Upper lobe of left lung (tissue), 4 donors: ENCODE results near the gene XPNPEP1.

Experiments
- CTCF ChIP-seq, 6 experiments: fragments of 450-650 bp in 4 of 6; fragments of 200-600 bp in 2 of 6; sonication (generic) in 2 of 6; IDR thresholded peaks; one replicate each; pipeline ENCODE4 v1.5.1; 2016 to 2019; ENCODE audit warnings: antibody characterized with exemption in 6 of 6
- EP300 ChIP-seq, 4 donors: sonication (generic); formaldehyde crosslinking; IDR thresholded peaks; one replicate each; pipeline ENCODE4 v1.5.1; 2017; ENCODE audit warnings: antibody characterized with exemption in 4 of 4, control low read depth in 2 of 4
- POLR2A ChIP-seq, 4 donors: fragments of 450-650 bp; IDR thresholded peaks; one replicate each; pipeline ENCODE4 v1.5.1; 2016 to 2017; ENCODE audit warnings: antibody characterized with exemption in 4 of 4, mild to moderate bottlenecking in 2 of 4
- POLR2AphosphoS5 ChIP-seq, 2 donors: sonication (generic); formaldehyde crosslinking; IDR thresholded peaks; one replicate each; pipeline ENCODE4 v1.5.1; 2017; ENCODE audit warnings: antibody characterized with exemption in 2 of 2

DNA sequence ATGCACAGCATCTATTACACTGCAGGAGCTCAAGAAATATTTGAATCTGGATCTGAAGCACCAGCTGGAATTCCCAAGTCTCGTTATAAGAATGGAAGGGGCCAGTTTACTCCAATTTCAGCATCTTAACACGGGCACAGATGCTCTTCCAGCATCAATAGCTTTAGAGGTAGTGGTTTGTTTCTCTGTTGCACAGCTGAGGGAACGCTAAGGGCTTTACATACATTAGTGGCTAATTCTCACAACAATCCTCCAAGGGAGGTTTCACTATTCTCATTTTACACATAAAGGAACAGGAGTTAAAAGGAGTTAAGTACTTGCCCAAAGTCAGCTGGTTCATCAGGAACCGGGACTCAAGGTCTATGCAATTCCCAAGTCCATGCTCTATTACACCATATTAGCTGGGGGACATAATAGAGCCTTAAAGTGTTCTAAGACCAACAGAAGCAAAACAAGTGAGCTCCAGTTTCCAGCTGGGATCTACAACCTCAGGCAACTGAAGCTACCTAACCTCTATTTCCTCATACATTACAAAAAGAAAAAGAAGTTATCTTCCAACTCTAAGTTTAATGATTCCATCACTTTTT, 9.9 kb downstream of the XPNPEP1 start:
- no peak for TF ChIP-seq CTCF (IDR thresholded peaks at IDR 0.05)
- no peak for TF ChIP-seq POLR2A (IDR thresholded peaks at IDR 0.05)
- no peak for TF ChIP-seq EP300 (IDR thresholded peaks at IDR 0.05)
- TF ChIP-seq POLR2AphosphoS5 (IDR thresholded peaks at IDR 0.05) = no peak
